HG03175 (cell line): ENCODE results near the gene ANKRD11.
"Not testable (repeated sequence)": the region's sequence is repeated elsewhere in the genome, so short reads cannot be mapped to it uniquely, and the experiment has no call there.

Experiments
- ATAC-seq: cut with Tn5 transposase; IDR thresholded peaks from one replicate; pipeline ENCODE4 v1.9.1; 2021; ENCODE audit warnings: mild to moderate bottlenecking, moderate library complexity; ENCODE audit not compliant: unreplicated experiment

ANKRD11 gene

DNA sequence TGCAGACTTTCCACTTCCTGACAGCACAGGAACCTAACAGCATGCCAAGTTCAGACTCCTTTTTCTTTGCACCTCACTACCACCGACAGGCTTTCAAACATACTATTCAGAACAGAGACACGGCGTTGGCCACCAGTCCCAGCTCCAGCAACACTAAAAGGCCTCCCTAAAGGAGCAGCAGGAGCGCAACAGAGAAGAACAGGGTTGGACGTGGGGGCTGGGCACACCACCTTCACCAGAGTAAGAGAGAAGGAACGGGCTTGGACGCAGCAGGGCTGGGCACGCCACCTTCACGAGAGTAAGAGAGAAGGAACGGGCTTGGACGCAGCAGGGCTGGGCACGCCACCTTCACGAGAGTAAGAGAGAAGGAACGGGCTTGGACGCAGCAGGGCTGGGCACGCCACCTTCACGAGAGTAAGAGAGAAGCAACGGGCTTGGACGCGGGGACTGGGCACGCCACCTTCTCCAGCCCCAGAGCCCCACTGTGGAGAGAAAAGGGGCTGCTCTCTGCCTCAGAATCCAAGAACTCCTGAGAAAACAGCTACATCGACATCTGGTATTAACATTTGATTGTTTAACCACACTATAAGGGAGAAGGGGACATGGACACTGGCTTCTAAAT lies 56.9 kb downstream of the ANKRD11 start:
- ATAC-seq: not testable (repeated sequence)

DNA sequence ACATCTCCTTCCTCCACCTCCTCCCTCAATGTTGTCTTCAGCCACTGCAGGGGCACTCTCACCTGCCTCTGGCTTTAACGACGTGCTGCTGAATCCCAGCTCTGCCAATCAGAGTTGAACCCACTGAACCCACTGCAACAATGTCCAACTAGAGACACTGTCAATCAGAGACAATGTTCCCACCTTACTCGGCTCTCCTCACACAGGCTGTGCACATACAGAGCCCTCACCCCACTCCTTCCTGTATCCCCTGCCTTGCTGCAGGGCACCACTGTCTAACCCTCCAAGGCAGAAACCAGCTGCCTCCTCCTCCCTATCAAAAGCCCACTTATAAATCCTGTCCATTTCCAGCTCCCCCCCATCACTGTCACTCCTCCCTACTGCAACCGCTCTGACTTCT lies 58.7 kb downstream of the ANKRD11 start:
- no peak for ATAC-seq

DNA sequence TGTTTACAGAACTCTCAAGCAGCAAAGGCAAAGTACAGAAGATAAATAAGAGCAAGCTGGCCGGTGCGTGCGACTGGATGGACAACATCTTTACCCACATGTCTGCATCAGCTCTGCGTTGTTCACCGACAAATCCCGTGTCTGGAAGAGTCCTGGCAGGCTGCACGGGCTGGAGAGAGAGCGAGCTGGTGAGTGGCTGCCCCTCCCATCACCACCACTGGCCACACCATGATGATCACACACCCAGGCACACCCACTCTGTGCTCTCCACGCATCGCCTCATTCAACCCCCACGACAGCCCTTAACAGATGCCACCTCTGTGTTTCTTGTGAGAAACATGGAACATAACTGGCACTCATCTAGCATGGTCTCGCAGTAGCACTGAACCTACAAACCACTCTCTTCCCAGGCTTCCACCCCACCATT lies 59.2 kb downstream of the ANKRD11 start:
- ATAC-seq: no peak

DNA sequence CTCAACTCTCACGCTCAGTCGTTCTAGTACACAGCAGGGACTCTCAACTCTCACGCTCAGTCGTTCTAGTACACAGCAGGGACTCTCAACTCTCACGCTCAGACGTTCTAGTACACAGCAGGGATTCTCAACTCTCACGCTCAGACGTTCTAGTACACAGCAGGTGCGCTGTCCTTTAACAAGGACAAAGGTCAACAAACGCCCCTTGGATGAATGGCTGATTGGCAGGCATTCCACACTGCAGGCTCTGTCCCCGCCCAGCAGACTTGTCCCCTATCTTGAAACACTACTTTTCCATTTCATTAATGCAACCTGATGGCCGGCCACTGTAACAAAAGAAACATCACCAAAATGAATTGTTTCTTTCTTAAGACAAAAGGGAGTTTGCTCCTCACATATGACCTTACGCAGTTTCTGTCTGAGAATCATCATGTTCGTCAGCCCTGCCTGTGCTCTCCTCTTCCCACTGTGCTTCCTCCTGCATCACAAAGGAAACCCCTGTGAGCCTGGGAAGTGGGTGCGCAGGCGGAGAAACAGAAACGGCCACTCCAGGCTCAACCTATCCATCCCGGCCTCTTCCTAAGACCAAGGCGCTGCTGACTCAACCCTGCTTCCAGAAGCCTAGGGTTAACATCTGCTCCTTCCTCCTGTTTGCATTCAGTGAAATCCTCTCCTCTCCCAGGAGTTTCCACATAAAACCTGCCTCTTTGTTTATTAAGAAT lies 59.8 kb downstream of the ANKRD11 start:
- ATAC-seq: no peak

DNA sequence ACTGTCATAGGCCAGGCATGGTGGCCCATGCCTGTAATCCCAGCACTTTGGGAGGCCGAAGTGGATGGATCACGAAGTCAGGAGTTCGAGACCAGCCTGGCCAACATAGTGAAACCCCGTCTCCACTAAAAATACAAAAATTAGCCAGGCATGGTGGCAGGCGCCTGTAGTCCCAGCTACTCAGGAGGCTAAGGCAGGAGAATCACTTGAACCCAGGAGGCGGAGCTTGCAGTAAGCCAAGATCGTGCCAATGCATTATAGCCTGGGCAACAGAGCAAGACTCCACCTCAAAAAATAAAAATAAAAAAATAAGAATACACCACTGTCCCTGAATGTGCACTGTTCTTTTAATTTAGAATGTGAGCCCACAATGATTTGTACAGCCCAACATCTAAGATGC lies 61.8 kb downstream of the ANKRD11 start:
- ATAC-seq: not testable (repeated sequence)

DNA sequence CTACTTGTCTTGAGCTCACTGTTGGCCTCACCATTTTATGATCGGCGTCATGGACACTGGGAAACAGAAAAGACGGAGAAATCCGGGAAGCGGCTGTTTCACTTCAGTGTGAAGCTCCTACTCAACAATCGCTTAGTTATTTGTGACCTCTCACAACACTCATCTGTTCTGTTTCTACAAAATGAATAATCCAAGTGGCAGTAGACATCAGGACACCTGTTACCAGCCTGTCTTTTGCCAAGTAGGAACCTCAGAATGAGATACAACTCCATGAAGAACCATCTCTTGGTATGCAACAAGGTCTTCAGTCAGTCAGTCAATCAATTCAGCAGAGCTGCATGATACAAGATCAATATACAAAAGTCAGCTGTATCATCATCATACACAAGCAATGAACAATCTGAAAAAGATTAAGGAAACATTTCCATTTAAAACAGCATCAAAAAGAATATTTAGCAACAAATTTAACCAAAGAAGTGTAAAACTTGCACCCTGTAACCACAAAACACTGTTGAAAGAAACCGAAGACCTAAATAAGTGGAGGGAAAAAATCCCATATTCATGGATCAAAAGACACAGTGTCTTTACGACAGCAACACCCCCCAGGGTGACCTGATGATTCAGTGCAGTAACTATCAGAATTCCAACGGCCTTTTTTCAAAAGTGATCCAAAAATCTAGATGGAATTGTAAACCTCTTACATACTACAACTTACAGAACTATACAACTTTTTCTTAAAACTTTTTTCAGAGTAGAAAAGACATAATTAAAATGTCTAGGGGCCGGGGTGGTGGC lies 63.4 kb downstream of the ANKRD11 start:
- no peak for ATAC-seq

DNA sequence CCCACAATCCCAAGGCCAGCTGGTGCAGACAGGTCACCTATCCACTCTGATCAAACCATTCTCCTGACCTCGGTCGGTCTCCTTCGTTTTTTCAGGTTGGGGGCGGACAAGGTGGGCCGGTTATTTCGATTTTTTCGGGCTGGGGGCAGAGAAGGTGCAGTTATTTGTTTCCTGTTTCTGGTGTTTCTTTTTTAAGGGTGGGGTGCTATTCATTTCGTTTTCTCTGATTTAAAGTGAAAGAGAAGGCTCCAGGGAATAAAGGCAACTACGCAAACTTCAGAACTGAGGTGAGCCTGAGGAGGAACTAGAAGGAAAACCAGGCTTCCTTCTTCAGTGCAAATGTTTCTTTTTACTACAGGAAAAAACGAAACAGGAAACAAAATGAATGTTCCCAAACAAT lies 64.8 kb downstream of the ANKRD11 start:
- ATAC-seq: no peak

DNA sequence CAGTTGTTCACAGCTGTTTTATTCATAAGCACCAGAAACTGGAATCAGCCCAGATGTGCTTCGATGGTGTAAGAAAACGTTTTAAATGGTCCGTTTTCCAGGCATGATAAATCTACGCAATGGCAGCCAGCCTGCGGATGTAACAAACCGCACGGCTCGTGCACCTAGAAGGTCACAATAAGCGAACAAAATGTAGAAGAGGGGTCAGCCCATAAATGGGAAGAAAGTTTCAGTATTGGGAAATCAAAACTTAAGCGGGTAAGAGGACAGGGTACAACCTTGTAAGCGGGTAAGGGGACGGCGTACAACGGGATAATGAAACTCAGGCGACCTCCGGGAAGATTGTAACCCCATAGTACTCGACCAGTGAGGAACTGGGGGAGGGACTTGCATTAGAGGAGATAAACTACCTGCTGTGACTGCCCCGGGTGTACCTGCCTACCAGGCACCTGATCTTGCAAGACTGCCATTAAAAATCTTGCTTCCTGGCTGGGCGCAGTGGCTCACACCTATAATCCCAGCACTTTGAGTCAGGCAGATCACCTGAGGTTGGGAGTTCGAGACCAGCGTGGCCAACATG lies 66.6 kb downstream of the ANKRD11 start:
- no peak for ATAC-seq

DNA sequence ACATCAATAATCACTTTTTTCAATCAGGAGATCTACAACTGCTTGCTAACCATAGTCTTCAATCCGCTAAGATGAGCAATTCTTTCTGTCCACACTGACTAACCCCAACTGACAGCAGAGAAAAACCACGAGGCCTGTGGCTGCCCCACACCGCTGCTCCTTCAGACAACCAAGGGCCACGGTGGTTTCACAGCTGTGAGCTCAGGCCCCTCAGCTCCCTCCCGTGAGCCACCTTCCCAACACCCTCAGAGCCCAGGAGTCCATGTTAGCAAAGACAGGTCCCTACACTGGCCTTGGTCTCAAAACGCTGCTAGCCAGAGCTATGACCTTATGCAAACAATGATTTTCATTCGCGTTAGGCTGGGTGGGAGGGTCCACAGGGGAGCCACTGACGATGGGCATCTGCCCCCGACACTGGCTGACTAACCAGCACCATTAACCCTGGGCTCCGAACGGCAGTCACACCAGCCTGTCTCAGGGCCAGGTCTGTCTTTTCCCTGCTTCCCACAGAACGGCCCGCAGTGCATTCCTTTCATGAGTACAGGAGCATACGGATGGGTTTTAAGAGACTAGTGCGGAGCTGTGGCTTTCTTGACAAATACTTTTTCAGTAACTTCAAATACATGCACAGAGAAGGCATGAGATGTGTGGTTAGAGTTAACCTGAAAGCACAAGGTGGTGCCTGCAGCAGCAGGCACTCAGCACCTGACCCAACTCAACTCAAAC lies 67.3 kb downstream of the ANKRD11 start:
- ATAC-seq: peak; percentile 64

DNA sequence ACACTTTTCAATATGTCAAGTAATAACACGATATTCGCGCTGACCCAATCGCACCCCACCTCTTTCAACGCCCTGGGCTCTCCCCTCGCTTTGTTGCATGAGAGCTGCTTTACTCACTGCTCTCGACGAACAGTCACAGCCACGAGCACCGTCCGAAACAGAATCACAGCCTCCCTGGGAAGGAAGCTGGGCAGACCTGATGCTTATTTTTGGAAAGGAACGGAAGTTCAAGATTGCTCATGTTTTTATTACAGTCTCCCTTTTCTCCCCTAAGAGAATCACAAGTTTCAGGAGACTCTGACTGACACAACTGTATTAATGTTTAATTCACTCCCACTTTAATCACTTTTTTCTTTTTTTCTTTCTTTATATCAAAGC lies 67.8 kb downstream of the ANKRD11 start:
- ATAC-seq: peak; percentile 60

DNA sequence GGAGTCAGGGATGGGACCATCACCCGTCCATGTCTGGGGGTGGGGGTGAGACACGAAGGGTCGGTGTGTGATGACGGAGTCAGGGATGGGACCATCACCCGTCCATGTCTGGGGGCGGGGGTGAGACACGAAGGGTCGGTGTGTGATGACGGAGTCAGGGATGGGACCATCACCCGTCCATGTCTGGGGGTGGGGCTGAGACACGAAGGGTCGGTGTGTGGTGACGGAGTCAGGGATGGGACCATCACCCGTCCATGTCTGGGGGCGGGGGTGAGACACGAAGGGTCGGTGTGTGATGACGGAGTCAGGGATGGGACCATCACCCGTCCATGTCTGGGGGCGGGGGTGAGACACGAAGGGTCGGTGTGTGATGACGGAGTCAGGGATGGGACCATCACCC lies 69.1 kb downstream of the ANKRD11 start:
- not testable (repeated sequence) for ATAC-seq

DNA sequence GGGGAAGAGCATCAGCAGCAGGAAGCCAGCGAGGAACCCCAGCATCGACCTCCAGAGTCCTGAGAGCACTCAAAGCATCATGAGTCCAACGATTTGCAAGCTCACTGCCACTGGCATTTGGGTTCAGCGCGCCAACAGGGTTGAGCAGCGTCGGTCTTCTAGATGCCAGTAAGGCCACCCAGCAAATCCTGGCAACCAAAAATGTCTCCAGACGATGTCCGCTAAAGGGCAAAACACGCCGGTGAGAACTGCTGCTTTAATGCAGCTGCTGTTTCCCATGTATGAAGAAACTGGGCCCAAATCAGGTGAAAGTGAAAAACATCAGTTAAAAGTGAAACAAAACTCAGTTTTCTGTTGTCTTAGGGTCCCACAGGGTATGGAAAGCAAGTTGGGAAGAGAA lies 70.2 kb downstream of the ANKRD11 start:
- no peak for ATAC-seq

DNA sequence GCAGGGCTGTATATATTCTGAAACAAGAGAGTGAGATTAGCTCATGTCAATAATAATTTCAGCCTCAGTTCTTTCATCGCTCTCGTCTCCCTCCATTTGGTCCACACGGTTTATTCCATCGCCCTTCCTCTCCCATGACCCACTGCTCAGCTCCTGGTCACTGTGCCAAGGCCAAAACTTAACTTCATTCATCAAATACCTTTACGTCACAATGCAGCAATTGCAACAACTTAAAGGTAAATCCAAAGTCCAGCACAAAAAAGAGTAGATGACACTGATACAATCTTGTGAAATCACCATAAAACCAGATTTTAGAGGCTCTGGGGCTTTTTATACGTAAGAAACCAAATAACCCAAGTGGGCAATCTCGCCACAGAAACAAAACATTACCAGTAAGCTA lies 72.0 kb downstream of the ANKRD11 start:
- no peak for ATAC-seq

DNA sequence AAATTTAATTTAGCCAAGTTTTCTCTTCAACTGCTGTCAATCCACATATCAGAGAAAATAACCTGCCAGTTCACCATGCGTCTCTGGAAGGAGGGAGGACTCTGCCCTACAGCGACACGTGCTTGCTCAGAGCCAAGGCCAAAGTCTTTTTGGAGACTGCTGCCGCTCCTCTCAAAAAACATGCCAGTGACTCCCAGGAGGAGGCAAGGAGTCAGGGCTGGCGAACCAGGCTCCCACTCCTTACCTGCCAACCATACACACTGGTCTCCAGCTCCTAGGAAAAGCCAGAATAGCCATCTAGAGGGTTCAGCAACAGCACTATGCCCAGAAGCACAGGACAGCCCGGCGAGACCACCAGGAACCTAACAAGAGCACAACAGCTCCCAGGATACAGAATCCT lies 73.0 kb downstream of the ANKRD11 start:
- ATAC-seq: no peak

DNA sequence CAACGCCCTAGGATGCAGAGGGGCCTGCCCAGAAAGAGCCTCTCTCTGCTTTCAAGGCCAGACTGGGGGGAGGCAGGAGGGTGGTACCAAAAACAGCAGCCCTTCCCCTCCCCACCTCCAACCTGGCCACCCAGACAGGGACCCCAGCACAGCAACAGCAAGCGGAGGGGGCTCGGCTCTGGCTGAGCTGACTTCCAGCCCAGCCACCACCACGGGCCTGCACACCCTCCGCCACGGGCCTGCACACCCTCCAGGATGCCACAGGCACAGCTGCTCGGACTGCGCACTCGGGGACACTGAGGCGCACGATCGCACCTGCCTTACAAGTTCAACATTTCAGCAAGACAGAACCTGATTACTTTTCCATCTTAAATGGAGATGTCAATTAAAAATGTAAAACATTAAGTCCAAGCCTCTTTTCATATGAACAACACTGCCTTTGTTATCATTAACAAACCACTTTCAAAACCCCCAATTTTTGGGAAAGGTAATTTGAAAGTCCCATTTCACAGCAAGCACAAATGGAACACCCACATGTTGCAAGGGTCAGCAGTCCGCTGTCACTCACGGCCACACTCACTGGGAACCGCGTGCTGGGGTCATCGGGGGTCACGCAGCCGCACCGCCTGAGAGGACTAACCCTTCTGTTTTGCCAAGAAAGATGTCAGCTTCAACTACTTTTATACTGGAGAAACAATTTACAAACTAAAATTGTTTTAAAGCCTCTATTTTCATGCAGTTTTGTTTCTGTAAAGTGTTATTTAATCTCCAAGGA lies 76.4 kb downstream of the ANKRD11 start:
- ATAC-seq: no peak

DNA sequence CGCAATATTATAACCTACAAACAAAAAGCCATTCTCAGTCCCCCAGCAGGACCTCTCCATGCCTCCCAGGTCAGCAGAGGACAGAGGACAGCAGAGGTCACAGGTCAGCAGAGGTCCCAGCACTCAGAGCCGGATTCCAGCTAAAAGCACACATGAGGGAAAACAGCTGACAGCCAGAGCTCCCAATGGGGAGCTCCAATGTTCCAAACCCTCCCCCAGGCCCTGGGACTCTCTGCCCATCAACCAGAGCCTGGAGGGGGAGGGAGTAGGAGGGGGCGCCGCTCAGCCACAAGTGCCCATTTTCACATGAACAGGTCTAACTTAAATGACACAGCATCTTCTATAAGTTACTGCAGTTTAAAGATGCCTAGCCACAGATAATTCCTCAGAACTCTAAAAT lies 77.5 kb downstream of the ANKRD11 start:
- no peak for ATAC-seq

DNA sequence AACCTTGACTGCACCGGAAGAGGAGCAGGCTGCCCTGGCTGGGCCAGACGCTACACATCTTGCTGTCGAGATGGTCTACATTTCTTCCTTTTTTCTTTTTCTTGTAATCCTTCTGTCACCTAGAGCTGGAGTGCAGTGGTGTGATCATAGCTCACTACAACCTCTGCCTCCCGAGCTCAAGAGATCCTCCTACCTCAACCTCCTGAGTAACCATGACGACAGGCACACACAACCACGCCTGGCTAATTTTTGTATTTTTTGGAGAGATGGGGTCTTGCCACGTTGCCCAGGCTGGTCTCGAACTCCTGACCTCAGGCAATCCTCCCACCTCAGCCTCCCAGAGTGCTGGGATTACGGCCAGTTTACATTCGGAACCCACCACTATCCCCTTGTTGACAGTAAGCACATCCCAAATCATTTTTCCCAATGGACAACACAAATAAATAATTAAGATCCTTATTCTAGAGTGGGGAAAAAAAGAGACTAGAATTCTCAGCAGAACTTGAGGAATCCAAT lies 79.0 kb downstream of the ANKRD11 start:
- no peak for ATAC-seq

DNA sequence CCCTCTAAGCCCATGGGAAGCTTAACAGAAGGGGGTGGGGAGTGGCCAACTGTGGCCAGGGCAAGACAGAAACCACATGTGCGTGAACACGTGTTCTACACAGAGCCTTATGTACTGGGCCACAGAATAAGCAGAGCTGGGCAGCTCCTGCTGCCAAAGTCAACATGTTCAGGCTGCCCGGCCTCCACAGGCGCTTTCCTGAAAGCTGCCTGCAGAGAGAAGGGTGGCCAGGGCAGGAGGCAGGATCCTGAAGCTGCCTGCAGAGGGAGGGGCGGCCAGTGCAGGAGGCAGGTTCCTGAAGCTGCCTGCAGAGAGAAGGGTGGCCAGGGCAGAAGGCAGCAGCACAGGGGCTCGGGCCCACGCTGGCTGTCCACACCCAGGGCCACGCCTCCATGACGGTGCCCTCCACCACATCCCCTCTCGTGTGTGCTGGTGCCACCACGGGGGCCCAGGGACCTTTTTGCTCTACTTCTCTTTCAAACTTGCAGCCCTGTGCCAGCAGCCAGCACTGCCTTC lies 79.5 kb downstream of the ANKRD11 start:
- no peak for ATAC-seq

DNA sequence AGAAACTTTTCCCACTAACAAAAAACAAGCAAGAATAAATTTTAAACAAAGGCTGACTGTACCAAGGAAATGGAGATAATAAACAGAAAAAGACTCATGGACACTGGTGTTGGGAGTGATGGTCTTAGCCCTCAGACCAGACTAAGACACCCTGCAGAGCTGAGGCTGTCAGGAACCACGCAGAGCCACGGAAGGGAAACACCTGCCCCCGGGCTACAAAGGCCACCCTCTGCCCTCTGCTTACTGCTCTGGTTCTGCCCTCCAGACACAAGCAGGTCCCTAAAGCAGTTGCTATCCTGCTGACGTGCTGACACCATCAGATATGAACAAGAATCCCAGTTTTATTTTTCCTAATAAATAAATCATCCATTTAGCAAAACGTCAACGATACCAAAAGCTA lies 80.0 kb downstream of the ANKRD11 start:
- no peak for ATAC-seq
